Hematopoietic multipotent progenitor cell treated with erythropoietin and hydrocortisone succinate and interleukin-3 and kit ligand, for 17 days (in vitro differentiated cells): ENCODE data around the gene ME1.
"Not testable (repeated sequence)": the region's sequence is repeated elsewhere in the genome, so short reads cannot be mapped to it uniquely, and the experiment has no call there.

ENCODE experiments used
- DNase-seq: peaks from one replicate; pipeline ENCODE4 v3.0.0-alpha.2; 2015; ENCODE audit warnings: low spot score

ME1 gene

GRCh38 chr6:83256719-83257118 is 174.1 kb downstream of the ME1 start:
- not testable (repeated sequence) for DNase-seq

GRCh38 chr6:83252719-83253118 is 178.1 kb downstream of the ME1 start:
- no peak for DNase-seq

GRCh38 chr6:83250235-83250634 is 180.6 kb downstream of the ME1 start:
- no peak for DNase-seq

GRCh38 chr6:83247471-83247870 is 183.4 kb downstream of the ME1 start:
- DNase-seq, result no peak

- DNase-seq, result no peak
Observed at GRCh38 chr6:83231146-83231545, 199.7 kb downstream of the ME1 start.

GRCh38 chr6:83226517-83226916 is 204.3 kb downstream of the ME1 start:
- DNase-seq, result no peak

GRCh38 chr6:83221889-83222479 is 208.9 kb downstream of the ME1 start:
- peak; percentile 20 for DNase-seq

- no peak for DNase-seq
Observed at GRCh38 chr6:83221276-83221675, 209.6 kb downstream of the ME1 start.

- no peak for DNase-seq
Observed at GRCh38 chr6:83220121-83220520, 210.7 kb downstream of the ME1 start.

- DNase-seq, result no peak
Observed at GRCh38 chr6:83218646-83219045, 212.2 kb downstream of the ME1 start.

GRCh38 chr6:83216806-83217205 is 214.0 kb downstream of the ME1 start:
- no peak for DNase-seq

- DNase-seq, result peak; percentile 38
Observed at GRCh38 chr6:83215131-83216047, 215.5 kb downstream of the ME1 start.

- no peak for DNase-seq
Observed at GRCh38 chr6:83202031-83202430, 228.8 kb downstream of the ME1 start.

GRCh38 chr6:83199863-83200225 is 231.0 kb downstream of the ME1 start:
- DNase-seq, result no peak

- DNase-seq, result no peak
Observed at GRCh38 chr6:83199173-83199862, 231.5 kb downstream of the ME1 start.

- no peak for DNase-seq
Observed at GRCh38 chr6:83198486-83199172, 232.2 kb downstream of the ME1 start.

- DNase-seq, result no peak
Observed at GRCh38 chr6:83193747-83194566, 236.9 kb downstream of the ME1 start.

- DNase-seq, result peak; percentile 80
Observed at GRCh38 chr6:83192871-83193746, 237.7 kb downstream of the ME1 start, which contains the start of the genes PGM3 and RWDD2A. Gene PGM3 (minus strand): TSS chr6:83193265. CDS start chr6:83191012, 2,253 bp downstream. Gene RWDD2A (plus strand): TSS chr6:83193357. CDS start chr6:83194452, 1,095 bp downstream.

GRCh38 chr6:83192456-83192855 is 238.4 kb downstream of the ME1 start:
- DNase-seq, result peak; percentile 8

- DNase-seq, result not testable (repeated sequence)
Observed at GRCh38 chr6:83191974-83192373, 238.9 kb downstream of the ME1 start.
